Stimulated activated CD4-positive, alpha-beta T cell treated with anti-CD3 and anti-CD28 coated beads, Interleukin-2, amount 100 ng/mL, for 48 hours (primary cell): ENCODE data around the gene HPSE2.

Experiments
- DNase-seq, 2 donors: peaks; one replicate each; pipeline ENCODE4 v3.0.0-alpha.2; 2020

HPSE2 gene

GRCh38 chr10:98420786-98421185 lies 814.9 kb downstream of the HPSE2 start:
- no peak for DNase-seq

DNA sequence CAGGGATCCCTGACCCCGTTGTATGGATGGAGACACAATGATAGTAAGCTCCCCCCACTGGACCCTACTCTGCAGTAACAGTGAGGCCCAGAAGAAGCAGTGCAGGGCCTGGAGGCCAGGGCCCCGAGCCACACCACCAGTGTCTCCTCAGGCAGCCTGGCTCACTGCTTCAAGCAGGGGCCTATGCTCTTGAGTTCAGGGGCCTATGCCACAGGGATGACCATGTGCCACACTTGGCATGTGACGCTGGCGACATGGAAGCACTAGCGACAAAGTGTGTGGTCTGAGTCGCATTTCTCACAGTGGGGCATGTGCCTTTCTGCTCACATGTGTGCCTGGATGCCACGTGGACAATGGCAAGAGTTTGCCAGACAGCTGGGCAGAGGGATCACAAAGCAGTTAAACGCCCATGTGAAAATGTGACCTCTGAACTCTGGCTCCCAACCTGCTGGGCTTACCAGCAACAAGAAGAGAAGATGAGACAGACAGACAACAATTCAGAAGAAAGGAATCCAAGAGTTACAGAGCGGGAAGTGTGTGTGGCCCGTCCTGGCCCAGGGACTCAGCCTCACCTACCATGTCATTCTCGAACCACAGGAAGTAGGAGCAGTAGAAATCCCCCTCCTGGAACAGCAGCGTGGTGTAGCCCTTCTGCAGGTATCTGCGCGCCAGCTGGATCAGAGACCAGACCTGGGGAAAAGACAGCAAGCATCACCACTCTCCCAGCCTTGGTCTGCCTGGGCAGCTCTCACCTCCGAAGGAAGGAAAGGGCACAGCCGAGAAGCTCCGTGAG lies 816.0 kb downstream of the HPSE2 start:
- DNase-seq, result no peak

- no peak for DNase-seq
Observed at GRCh38 chr10:98418665-98419468, 816.8 kb downstream of the HPSE2 start.

GRCh38 chr10:98417973-98418664 lies 817.5 kb downstream of the HPSE2 start:
- DNase-seq, result no peak

DNA sequence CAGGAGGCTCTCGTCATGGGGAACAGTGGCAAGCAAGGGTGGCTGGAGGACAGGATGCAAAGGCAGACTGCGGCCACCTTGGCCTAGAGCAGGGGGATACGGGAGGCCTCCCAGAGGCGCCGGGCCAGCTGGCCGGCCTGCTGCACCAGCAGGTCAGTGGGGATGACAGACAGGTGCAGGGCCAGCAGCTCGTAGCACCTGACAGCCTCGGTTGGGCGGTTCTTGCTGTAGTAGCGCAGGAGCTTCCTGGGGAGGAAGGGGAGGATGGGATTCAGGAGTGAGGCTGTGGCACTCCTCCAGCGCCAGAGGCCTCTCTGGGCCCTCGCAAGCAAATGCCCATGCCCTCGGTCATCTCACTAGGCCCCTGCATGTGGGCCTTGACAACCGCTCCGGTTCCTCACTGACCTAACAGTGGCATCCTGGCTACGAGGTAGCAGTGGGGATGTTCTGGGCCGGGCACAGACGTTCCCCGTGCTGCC lies 818.1 kb downstream of the HPSE2 start:
- DNase-seq, result no peak

DNA sequence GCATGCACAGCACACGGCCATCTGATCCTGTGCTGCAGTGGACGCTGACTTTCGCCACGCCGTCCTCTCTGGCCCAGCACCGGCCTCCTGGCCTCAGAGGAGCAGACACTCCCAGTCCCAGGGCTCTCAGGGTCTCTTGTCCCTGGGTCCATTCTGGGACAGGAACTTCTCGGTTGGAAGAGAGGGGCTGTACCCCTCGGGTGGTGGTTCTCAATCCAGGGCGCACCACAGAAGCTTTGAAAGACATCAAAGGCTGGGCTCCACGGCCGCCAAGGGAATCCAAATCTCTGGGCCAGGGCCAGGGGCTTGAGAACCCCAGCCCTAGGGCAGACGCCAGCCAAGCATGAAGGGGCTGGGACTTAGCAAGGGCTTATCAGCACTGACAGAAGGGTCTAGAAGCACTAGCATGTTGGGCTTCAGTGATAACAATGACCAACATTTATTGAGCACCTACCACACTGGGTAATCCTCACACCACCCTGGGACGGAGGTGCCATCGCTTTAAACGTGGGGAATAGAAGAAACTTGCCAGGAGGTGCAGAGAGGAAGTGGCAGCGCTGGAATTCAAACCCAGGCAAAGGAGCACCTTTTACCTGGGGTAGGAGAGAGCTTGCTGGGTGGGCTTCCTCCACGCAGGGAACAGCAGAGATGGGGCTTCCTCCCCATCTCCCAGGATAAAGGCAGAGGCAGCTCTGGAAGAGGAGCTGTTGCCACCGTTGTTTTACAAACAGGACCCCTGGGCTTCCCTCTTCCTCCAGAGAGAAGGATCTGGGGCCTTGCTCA lies 818.9 kb downstream of the HPSE2 start:
- no peak for DNase-seq

- no peak for DNase-seq
Observed at GRCh38 chr10:98415731-98416119, 819.9 kb downstream of the HPSE2 start.

GRCh38 chr10:98414932-98415730 lies 820.5 kb downstream of the HPSE2 start, which contains the start of gene PYROXD2:
Gene PYROXD2 (minus strand): TSS chr10:98415182. CDS start chr10:98415135, 47 bp downstream.
- DNase-seq, result no peak

- no peak for DNase-seq
Observed at GRCh38 chr10:98414578-98414931, 821.1 kb downstream of the HPSE2 start.

- no peak for DNase-seq
Observed at GRCh38 chr10:98411768-98412167, 823.9 kb downstream of the HPSE2 start.

- no peak for DNase-seq
Observed at GRCh38 chr10:98411166-98411565, 824.5 kb downstream of the HPSE2 start.

DNA sequence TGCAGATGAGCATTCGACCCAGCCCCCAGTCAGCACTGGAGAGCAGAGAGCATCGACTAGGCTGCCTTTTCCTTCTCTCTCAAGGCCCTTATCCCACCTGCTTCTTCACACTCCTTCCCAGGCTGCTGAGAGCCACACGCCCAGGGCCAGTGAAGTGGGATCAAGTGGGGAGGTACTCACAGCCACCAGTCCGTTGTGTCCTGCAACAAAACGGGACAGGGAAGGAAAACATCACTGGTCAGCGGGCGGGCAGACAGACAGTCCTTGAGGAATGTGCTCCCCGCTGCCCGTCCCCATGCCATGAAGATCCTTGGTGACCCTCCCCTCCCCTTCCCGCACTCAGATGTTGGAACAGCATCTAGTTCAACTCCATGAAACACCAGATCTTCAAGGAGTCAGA lies 824.9 kb downstream of the HPSE2 start:
- DNase-seq, result no peak

- DNase-seq, result no peak
Observed at GRCh38 chr10:98410135-98410743, 825.4 kb downstream of the HPSE2 start.

GRCh38 chr10:98408799-98409198 lies 826.9 kb downstream of the HPSE2 start:
- no peak for DNase-seq

GRCh38 chr10:98407744-98408241 lies 827.9 kb downstream of the HPSE2 start:
- no peak for DNase-seq
